Neural cell (in vitro differentiated cells): ENCODE results near the gene ADAM10.

Experiments used
- CTCF ChIP-seq: fragments of 450-650 bp; IDR thresholded peaks from 2 replicates; pipeline ENCODE4 v1.5.1; 2014; ENCODE audit warnings: antibody characterized with exemption, mild to moderate bottlenecking, moderate library complexity; ENCODE audit not compliant: poor library complexity, severe bottlenecking
- EP300 ChIP-seq: fragments of 450-650 bp; conservative IDR thresholded peaks from 2 replicates; pipeline ENCODE4 v1.6.1; 2014; ENCODE audit warnings: antibody characterized with exemption, mild to moderate bottlenecking, moderate library complexity; ENCODE audit not compliant: poor library complexity, severe bottlenecking
- EZH2 ChIP-seq: fragments of 200-600, 300-800 bp; shearing (Covaris generic), sonication (generic); IDR thresholded peaks from 2 replicates; pipeline ENCODE4 v1.6.1; 2014; ENCODE audit warnings: antibody characterized with exemption, low read length, borderline replicate concordance, mild to moderate bottlenecking; ENCODE audit not compliant: insufficient read depth, poor library complexity, severe bottlenecking
- MXI1 ChIP-seq: fragments of 450-650 bp; conservative IDR thresholded peaks from 2 replicates; pipeline ENCODE4 v1.6.1; 2014; ENCODE audit warnings: antibody characterized with exemption, mild to moderate bottlenecking; ENCODE audit not compliant: poor library complexity, severe bottlenecking
- POLR2AphosphoS5 ChIP-seq: IDR thresholded peaks from 2 replicates; pipeline ENCODE4 v1.6.1; 2012
- RAD21 ChIP-seq: fragments of 450-650 bp; conservative IDR thresholded peaks from 2 replicates; pipeline ENCODE4 v1.6.1; 2014; ENCODE audit warnings: antibody characterized with exemption, mild to moderate bottlenecking, moderate library complexity
- SMC3 ChIP-seq: fragments of 450-650 bp; conservative IDR thresholded peaks from 2 replicates; pipeline ENCODE4 v1.6.1; 2014; ENCODE audit warnings: antibody characterized with exemption, mild to moderate bottlenecking, moderate library complexity; ENCODE audit not compliant: poor library complexity

- TF ChIP-seq RAD21 (no peak), POLR2AphosphoS5 (no peak), CTCF (no peak), EP300 (no peak), SMC3 (no peak), EZH2 (no peak), MXI1 (no peak)
These were observed 197.6 kb downstream of the ADAM10 start for GRCh38 chr15:58551764-58552504.
